Measurements from ENCODE around the gene ABCC8.

Gene ABCC8

DNA sequence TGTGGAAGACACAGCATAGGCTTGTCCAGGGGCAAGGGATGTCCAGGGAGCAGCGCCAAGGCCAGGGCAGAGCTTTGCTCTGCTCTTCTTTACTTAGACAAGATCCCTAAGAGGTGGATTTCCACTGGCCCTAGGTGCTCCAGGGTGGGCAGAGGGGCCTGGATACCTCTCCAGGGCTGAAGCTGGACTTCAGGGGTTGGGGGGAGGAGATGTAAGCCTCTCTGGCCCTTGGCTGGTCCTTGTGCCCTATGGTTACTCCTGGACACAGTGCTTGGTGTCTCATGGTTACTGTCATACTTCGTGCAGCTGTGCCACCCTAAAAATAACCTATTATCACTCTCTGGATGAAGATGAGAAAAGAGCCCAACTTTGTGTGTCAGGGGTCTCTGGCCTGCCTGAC lies 75.3 kb downstream of the ABCC8 start:
- DNase-seq = no peak

DNA sequence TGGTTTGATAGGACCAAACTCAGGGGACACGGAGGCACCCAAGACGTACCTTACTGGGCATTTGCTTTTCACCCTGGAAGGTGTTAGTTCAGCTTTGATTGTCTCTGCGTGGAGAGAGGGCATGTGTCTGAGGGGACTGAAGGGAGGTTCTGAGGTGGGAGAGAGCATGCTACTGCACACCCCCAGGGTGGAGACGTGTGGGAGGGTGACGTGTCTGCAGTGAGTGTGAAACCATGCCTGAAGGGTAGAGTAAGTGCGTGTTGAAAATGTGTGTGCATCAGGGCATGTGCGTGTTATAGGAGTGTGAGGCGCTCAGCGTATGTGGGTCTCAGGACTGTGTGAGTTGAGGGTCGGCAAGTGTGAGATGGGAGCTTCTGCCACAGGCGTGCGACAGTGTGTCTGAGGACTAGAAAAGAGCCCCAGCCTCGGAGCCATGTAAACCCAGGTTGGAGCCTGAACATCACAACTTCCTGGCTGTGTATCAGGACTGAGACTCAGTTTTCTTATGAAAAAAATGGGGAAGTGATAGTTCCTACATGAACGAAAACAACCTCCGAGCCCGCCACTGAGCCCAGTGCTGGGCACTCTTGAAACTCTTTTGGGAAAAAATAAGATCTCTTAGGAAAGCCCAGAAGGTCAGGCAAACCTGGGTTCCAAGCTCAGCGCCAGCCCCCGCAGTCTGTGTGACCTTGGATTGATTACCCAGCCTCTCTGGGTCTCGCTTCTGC lies 76.4 kb downstream of the ABCC8 start:
- no peak for DNase-seq

- DNase-seq = no peak
These were observed 77.4 kb downstream of the ABCC8 start for GRCh38 chr11:17399236-17399635.

DNA sequence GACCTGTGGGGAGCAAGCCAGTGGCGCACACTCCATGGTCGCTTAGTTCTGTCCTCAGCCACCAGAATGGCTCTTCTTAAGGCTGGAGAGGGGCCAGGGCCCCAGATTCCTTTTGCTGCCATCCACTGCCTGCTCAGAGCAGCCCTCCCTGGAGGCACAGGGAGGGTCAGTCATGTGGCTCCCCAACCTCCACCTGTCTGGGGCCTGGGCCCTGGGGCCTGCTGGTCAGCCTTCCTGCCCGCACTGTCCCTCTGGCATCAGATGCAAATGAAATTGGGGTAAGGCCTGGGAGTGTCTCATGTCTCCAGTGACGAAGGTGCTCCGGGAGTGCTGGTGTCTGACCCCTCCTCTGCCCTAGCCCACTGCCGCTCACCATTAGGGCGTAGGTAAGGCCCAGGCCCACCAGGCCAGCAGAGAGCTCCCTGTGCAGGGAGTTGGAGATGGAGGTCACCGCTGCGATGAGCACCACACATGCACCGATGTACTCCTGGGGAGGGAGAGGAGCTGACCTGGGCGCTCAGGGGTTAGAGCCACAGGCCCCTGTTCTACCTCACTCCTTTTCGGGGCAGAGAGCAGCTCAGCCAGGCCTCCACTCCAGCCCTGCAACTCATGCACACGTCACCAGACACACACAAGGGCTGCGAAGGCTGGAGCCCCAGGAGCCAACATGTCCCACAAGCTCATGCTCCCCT lies 79.2 kb downstream of the ABCC8 start:
- no peak for DNase-seq

DNA sequence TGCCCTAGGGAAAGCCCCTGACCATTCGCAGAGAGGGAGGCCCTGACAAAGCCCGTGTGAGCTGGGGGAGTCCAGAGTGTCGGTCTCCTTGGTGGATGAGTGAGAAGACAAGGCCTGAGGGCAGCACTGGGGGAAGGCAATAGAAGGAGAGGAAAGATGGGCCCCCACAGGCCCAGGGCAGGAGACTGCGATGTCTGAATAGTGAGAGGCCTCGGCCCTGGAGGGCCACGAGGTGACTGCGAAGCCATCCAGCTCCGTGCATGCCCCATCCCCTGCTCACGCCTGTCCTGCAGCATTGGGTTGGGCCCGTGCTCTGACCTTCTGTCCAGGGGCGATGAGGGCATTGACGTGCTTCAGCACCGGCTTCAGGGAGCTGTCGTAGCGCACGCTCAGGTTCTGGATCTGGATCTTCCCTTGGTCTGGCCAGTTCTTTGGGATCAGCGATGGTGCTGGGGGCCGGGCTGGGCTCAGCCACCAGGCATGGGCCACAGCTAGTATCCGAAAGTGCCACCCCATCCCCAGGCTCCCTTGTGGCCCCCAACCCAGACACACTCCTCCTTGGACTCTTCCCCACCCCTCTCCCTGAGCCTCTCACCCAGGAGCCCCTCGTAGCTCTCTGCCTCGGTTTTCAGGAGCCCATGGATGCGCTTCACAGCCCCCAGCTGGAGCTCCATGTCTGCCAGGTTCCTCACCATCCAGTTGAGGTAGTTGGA lies 79.9 kb downstream of the ABCC8 start:
- DNase-seq = no peak

DNA sequence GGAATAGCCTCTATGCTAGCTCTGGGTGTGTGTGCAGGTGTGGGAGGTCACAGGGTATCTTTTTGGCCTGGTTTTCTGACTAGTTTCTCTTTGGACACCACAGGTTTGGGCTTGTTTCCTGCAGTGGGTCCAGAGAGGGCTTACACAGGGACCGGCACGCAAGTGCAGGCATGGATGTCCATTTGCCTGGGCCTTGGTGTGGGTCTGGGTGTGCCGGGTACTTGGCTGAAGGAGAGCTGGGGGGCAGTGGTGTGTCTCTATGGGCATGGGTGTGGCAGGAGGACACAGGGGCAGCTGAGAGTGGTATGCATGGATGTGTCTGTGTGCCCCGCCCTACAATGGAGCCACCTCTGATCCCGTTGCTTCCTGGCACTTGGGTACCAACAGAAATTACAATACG lies 80.7 kb downstream of the ABCC8 start:
- no peak for DNase-seq

GRCh38 chr11:17395554-17395961 lies 81.1 kb downstream of the ABCC8 start:
- DNase-seq = no peak

DNA sequence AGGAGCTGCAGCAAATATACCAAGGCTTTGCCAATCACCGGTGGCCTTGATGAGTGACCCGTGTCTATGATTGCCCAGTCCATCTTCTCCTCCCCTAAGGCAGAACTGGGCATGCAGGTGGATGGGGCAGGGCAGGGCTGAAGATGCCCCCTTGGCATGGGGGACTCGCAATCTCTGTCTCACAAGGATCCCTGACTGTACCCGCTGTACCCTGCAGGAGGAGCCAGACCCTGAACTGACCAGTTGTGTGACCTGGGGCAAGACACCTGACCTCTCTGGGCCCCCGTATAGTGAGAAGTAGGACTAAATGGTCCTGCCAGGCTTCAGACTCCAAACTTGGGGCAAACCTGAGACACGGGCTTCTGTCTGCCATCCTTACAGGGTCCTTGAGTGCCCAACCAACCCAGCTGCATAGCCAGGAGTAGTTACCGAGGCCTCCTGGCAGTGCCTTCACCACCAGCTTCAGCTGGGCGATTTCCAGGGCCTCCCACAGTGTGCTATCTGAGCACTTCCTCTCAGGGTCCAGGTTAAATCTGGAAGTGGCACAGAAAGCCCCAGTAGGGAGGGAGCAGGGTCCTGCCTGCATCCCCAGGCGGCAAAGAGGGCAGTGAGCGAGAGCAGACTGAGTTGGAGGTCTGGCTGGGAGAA lies 81.8 kb downstream of the ABCC8 start:
- DNase-seq = no peak

DNA sequence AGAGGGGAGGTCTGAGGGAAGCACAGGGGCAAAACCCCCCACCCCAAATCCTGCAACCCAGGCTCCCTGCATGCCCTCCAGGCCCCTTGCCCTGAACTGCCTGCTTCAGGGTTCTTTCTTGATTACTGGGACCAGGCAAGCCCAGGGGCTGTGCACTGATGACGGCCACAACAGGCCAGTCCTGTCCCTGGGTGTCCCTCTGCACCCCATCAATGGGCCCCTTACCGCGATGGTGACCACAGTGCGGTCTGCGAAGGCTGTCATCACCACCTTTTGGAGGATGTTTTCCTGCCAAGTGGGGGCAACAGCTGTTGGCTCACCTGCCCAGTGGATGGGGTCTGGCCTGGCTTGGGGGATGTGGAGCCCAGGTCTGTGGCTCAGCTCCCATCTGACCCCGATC lies 83.2 kb downstream of the ABCC8 start:
- no peak for DNase-seq

- no peak for DNase-seq
These were observed 83.8 kb downstream of the ABCC8 start for GRCh38 chr11:17392872-17393271.

DNA sequence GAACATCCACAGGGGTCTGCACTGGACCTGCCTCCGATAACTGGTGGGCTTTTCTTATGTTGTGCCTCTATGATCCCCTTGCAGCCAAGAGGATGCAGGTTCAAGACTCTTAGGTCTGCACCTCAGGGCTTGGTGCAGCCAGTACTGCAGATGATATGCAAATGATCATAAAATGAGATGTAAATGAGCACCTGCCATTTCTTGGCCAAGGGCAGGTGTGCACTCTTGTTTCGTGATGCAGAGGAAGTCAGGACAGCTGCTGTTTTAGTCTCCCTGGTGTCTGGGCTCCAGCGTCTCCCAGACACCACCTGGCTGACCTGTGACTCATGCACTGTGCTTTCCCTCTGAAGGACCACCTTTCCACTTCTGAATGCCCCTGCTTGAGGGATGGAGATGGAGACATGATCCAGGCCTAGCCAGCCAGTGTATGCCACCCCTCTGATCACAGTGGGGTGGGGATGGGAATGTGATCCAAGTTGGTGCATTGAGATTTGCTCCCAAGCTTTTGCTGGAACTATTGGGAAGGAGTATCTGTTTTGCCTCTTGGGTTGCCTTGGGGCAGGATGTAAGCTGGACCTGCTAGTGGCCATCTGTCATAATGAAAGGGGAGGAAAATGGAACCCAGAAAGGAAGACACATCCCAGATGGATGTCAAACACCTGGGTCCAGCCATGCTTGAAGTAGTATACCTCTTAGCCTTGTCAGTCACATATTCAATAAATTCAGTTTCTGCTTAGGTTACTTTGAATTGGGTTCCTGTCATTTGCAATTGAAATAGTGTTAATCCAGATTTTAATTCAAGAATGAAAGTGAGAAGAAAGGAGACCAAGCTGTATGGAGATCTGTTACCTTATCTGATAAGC lies 84.9 kb downstream of the ABCC8 start:
- DNase-seq = no peak

DNA sequence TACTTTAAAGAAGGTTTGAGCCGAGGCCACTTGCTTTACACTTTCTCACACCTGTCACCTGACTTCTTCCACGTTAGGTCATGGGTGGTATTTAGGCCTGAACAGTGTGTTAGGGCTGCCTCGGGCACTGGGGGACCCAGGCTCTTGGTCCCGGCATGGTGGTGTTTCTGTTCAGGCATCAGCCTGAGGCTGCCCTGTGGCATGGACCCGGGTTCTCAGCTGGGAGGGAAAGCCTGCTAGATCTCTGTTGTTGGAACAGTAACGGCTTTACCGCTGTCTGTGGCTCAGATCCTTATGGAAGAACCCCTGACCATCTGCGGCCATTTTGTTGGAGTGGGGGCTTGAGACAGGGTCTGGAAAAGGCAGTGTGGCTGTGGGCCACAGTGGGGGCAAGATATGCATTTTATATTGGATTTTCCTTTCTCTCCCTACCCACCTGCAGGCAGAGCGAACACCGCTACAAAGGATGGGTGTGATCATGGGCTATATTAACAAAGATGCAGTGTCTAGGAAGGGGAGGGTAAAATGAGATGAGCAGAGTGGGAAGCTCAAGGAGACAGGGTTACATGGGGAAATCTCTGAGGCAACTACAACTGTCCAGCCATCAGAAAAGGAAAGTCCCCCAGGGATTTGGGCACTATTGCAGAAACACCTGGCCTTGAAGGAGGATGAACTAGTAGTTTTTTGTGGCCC lies 86.5 kb downstream of the ABCC8 start:
- no peak for DNase-seq

GRCh38 chr11:17389211-17389956 lies 87.3 kb downstream of the ABCC8 start:
- DNase-seq = no peak

DNA sequence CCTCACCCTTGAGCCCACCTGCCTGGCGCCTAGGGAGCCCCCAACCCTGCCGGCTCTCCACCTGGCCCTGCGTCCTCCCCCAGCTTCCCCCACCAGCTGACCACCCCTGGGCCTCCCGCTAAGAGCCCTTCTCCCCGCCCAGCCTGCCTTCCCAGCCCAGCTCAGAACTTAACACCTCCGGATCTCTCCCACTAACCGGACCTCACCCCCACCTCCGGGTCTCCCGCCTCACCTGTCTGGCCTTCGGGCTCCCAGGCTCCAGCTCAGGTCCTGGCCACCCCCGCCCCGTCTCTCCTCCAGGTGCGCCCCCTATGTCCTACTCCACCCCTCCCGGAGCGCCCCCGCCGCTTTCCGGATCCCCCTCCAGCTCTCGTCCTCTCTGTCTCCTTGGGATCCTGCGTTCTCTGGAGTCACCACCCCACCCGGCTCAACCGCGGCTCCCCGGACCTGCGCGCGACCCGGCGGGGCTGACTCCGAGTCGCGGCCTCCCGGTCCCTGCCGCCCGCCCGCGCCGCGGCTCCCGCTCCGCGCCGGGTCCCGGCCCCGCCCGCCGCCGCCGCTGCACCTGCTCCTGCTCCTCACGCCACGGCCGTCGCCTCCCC lies 87.9 kb downstream of the ABCC8 start, which contains the start of gene KCNJ11:
Gene KCNJ11 (minus strand): TSS at position 51 of the 602 bp plus-strand sequence. CDS start 568 bp downstream, outside the sequence.
- no peak for DNase-seq

DNA sequence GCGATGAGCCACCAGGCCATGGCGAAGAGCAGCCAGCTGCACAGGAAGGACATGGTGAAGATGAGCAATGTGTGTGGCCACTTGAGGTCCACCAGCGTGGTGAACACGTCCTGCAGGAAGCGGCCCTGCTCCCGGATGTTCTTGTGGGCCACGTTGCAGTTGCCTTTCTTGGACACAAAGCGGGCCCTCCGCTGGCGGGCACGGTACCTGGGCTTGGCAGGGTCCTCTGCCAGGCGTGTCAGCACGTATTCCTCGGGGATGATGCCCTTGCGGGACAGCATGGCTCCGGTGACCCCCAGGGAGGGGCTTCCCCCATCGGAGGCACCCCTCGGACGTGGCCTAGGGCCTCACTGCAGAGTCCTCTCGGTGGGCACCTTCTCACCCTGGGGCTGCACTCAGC lies 88.8 kb downstream of the ABCC8 start:
- no peak for DNase-seq

- no peak for DNase-seq
These were observed 89.4 kb downstream of the ABCC8 start for GRCh38 chr11:17387254-17387653.

- DNase-seq = no peak
These were observed 90.1 kb downstream of the ABCC8 start for GRCh38 chr11:17386331-17387084.

DNA sequence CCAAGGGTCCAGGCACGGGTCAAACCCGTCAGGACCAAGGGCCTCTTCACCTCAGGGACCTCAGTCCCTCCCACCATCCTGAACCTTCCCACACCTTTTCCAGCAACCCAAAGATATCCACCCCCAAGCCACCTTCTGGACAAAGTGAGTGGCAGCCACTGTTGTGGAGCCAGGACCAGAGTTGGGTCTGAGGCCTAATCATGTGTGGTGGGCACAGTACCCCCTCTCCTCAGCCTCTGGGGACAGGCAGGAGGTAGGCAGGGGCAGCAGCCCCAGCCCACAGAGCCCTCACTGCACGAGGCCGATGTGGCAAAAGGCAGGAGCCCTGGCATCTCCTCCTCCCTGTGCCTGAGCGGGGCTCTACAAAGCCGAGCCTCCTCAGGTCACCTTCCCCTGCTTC lies 90.7 kb downstream of the ABCC8 start:
- no peak for DNase-seq

GRCh38 chr11:17385492-17385891 lies 91.2 kb downstream of the ABCC8 start:
- DNase-seq = no peak

- no peak for DNase-seq
These were observed 92.6 kb downstream of the ABCC8 start for GRCh38 chr11:17384002-17384511.

Measured in SIG-M5 (cell line).